HG03575 (cell line): ENCODE data around the gene CAMK1D.
"Not testable (repeated sequence)": the region's sequence is repeated elsewhere in the genome, so short reads cannot be mapped to it uniquely, and the experiment has no call there.

ENCODE experiments used
- ATAC-seq: cut with Tn5 transposase; IDR thresholded peaks from one replicate; pipeline ENCODE4 v1.9.1; 2021; ENCODE audit not compliant: unreplicated experiment, insufficient number of reproducible peaks, low FRiP score; ENCODE audit errors: extremely low read depth

Gene CAMK1D

GRCh38 chr10:12847361-12847975 is 498.1 kb downstream of the CAMK1D start:
- no peak for ATAC-seq

- ATAC-seq, result no peak
Observed at GRCh38 chr10:12848439-12849173, 499.3 kb downstream of the CAMK1D start.

GRCh38 chr10:12849319-12850181 is 500.2 kb downstream of the CAMK1D start:
- ATAC-seq, result no peak

- ATAC-seq, result no peak
Observed at GRCh38 chr10:12852687-12853086, 503.3 kb downstream of the CAMK1D start.

- no peak for ATAC-seq
Observed at GRCh38 chr10:12854988-12855387, 505.6 kb downstream of the CAMK1D start.

- no peak for ATAC-seq
Observed at GRCh38 chr10:12862459-12862858, 513.1 kb downstream of the CAMK1D start.

- not testable (repeated sequence) for ATAC-seq
Observed at GRCh38 chr10:12865515-12865914, 516.2 kb downstream of the CAMK1D start.

- no peak for ATAC-seq
Observed at GRCh38 chr10:12868229-12868628, 518.9 kb downstream of the CAMK1D start.

GRCh38 chr10:12869427-12869826 is 520.1 kb downstream of the CAMK1D start:
- no peak for ATAC-seq

- no peak for ATAC-seq
Observed at GRCh38 chr10:12872577-12872976, 523.2 kb downstream of the CAMK1D start.

- no peak for ATAC-seq
Observed at GRCh38 chr10:12873172-12873571, 523.8 kb downstream of the CAMK1D start.

GRCh38 chr10:12874501-12874900 is 525.2 kb downstream of the CAMK1D start:
- no peak for ATAC-seq

- no peak for ATAC-seq
Observed at GRCh38 chr10:12875100-12875499, 525.8 kb downstream of the CAMK1D start.

GRCh38 chr10:12876266-12876665 is 526.9 kb downstream of the CAMK1D start:
- ATAC-seq, result no peak

GRCh38 chr10:12877150-12877549 is 527.8 kb downstream of the CAMK1D start:
- no peak for ATAC-seq

- no peak for ATAC-seq
Observed at GRCh38 chr10:12880423-12880822, 531.1 kb downstream of the CAMK1D start.

- no peak for ATAC-seq
Observed at GRCh38 chr10:12884851-12885250, 535.5 kb downstream of the CAMK1D start.
